Mesendoderm (in vitro differentiated cells): Measurements from ENCODE around the gene CCDC112.

Source experiments
- DNase-seq: peaks from one replicate; pipeline ENCODE4 v3.0.0; 2013
- H2AK5ac ChIP-seq: 2 replicates; pipeline ENCODE4 v1.6.1; 2013; ENCODE audit warnings: low read length, inconsistent platforms
- H2BK120ac ChIP-seq: 2 replicates; pipeline ENCODE4 v1.6.1; 2013; ENCODE audit warnings: low read depth, mild to moderate bottlenecking, low read length, moderate library complexity, mixed read lengths
- H2BK15ac ChIP-seq: replicated peaks from 2 replicates; pipeline ENCODE4 v1.6.1; 2013; ENCODE audit warnings: low read depth, mild to moderate bottlenecking, moderate library complexity
- H2BK5ac ChIP-seq: 2 replicates; pipeline ENCODE4 v1.6.1; 2013; ENCODE audit warnings: low read length, inconsistent platforms
- H3K18ac ChIP-seq: 2 replicates; pipeline ENCODE4 v1.6.1; 2013; ENCODE audit warnings: mild to moderate bottlenecking, low read length, mixed read lengths
- H3K23ac ChIP-seq: one replicate; pipeline ENCODE4 v1.6.1; 2013; ENCODE audit warnings: low read length
- H3K27ac ChIP-seq: 2 replicates; pipeline ENCODE4 v1.5.1; 2013; ENCODE audit warnings: low read depth, mild to moderate bottlenecking, inconsistent platforms, low read length, moderate library complexity
- H3K27me3 ChIP-seq: 2 replicates; pipeline ENCODE4 v1.6.1; 2013; ENCODE audit warnings: low read length, control low read depth, mild to moderate bottlenecking, inconsistent platforms; ENCODE audit not compliant: insufficient read depth, poor library complexity
- H3K36me3 ChIP-seq: 2 replicates; pipeline ENCODE4 v1.6.1; 2013; ENCODE audit warnings: low read length, inconsistent platforms; ENCODE audit not compliant: control insufficient read depth, insufficient read depth
- H3K4ac ChIP-seq: one replicate; pipeline ENCODE4 v1.6.1; 2013; ENCODE audit warnings: low read depth, mild to moderate bottlenecking, low read length, moderate library complexity
- H3K4me1 ChIP-seq: 2 replicates; pipeline ENCODE4 v1.6.1; 2013; ENCODE audit warnings: low read depth, low read length, inconsistent platforms; ENCODE audit not compliant: control insufficient read depth
- H3K4me2 ChIP-seq: 2 replicates; pipeline ENCODE4 v1.6.1; 2013; ENCODE audit warnings: low read length
- H3K4me3 ChIP-seq: 2 replicates; pipeline ENCODE4 v1.5.1; 2013; ENCODE audit warnings: mild to moderate bottlenecking, low read length
- H3K56ac ChIP-seq: one replicate; pipeline ENCODE4 v1.6.1; 2013; ENCODE audit warnings: low read length
- H3K79me1 ChIP-seq: 2 replicates; pipeline ENCODE4 v1.6.1; 2013; ENCODE audit warnings: low read length, inconsistent platforms
- H3K79me2 ChIP-seq: 2 replicates; pipeline ENCODE4 v1.6.1; 2013; ENCODE audit warnings: mild to moderate bottlenecking, low read length; ENCODE audit not compliant: control insufficient read depth, insufficient read depth
- H3K9ac ChIP-seq: 2 replicates; pipeline ENCODE4 v1.6.1; 2013; ENCODE audit warnings: low read length, inconsistent platforms
- H4K5ac ChIP-seq: one replicate; pipeline ENCODE4 v1.6.1; 2013; ENCODE audit warnings: low read length
- H4K8ac ChIP-seq: one replicate; pipeline ENCODE4 v1.6.1; 2013; ENCODE audit warnings: low read depth, mild to moderate bottlenecking, control low read depth, low read length, moderate library complexity
- WGBS: extraction: QIAGEN DNeasy Blood & Tissue Kit; methylation state at CpG from one replicate; pipeline ENCODE4 v1.1.7; 2013; ENCODE audit warnings: low lambda C conversion rate, missing lambda C conversion rate; ENCODE audit not compliant: insufficient coverage; ENCODE audit errors: extremely low coverage; 5-methylcytosine and 5-hydroxymethylcytosine counted together

The CCDC112 gene

DNA sequence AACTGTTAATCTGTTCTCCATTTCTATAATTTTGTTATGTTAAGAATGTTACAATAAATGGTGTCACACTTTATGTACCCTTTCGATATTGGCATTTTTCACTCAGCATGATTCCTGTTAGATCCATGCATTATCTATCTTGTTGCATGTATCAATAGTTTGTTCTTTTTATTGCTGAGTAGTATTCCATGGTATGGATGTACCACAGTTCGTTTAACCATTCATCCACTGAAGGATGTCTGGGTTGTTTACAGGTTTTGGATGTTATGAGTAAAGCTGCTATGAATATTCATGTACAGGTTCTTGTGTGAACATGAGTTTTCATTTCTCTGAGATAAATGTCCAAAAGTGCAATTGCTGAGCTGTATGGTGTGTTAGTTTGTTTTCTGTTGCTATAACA lies 26.3 kb upstream of the CCDC112 start:
- Histone ChIP-seq H4K5ac (no peak overlapping the region), H3K23ac (no peak overlapping the region), H3K4ac (no peak overlapping the region), H2BK120ac (no peak overlapping the region), H4K8ac (no peak overlapping the region), H3K79me1 (no peaks in the 10 kb centered on the region), H3K27me3 (no peaks in the 10 kb centered on the region), H2AK5ac (no peak overlapping the region), H2BK15ac (no peak overlapping the region), H3K79me2 (no peaks in the 10 kb centered on the region), H3K36me3 (no peaks in the 10 kb centered on the region), H3K56ac (no peak overlapping the region), H3K9ac (no peak overlapping the region), H2BK5ac (no peak overlapping the region), H3K4me1 (no peaks in the 10 kb centered on the region), H3K4me2 (no peak overlapping the region), H3K18ac (no peak overlapping the region), H3K27ac (no peak overlapping the region), H3K4me3 (no peak overlapping the region)
- DNase-seq: no peak
- WGBS: no CpG with 5 or more reads among the region's 2 CpGs

DNA sequence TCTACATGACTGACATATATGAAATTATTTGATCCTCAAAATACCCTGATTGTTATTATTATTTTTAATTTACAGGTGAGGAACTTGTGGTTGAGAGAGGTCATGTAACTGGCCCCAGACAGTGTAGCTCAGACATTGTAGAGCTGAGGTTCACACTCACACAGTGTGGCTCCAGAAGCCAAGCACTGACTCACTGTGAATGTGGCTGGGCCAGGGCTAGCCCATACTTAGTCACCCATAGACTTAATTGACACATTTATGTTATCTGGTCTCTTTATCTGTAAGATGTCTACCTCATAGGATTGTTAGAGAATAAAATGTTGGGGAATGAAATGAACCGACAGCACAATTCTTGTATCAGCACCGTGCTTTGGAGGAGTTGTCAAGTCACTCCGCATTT lies 24.9 kb upstream of the CCDC112 start:
- H3K4ac ChIP-seq: no peak overlapping the region
- H3K9ac ChIP-seq: no peak overlapping the region
- no peak overlapping the region for H3K4me3 ChIP-seq
- H2BK5ac ChIP-seq: no peak overlapping the region
- no peaks in the 10 kb centered on the region for H3K79me1 ChIP-seq
- H4K5ac ChIP-seq: no peak overlapping the region
- no peak overlapping the region for H3K56ac ChIP-seq
- H3K36me3 ChIP-seq: no peaks in the 10 kb centered on the region
- no peak overlapping the region for H2BK15ac ChIP-seq
- H3K4me2 ChIP-seq: no peak overlapping the region
- no peaks in the 10 kb centered on the region for H3K79me2 ChIP-seq
- no peak overlapping the region for H3K18ac ChIP-seq
- H4K8ac ChIP-seq: no peak overlapping the region
- no peak overlapping the region for H2AK5ac ChIP-seq
- H2BK120ac ChIP-seq: no peak overlapping the region
- no peak overlapping the region for H3K27ac ChIP-seq
- no peak for DNase-seq
- no peak overlapping the region for H3K23ac ChIP-seq
- H3K4me1 ChIP-seq: no peaks in the 10 kb centered on the region
- H3K27me3 ChIP-seq: no peaks in the 10 kb centered on the region
- WGBS: no CpG with 5 or more reads among the region's 3 CpGs

DNA sequence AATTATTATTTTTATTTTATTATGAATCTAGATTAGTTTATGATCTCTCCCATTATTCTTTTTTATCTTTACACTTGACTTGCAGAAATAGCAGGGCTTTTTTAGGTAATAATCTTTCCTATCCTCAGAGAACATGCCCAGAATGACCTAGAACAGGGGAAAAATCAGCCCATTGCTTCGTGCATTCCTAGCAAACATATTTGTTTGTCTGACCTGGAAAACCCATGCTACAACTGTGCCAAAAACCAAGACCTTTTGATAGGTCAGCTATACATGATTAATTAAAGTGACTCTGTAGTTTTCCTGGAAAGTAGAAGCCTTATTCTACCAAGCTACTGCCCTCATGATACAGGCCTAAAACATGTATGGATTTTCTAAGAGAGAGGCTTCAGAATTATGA lies 24.1 kb upstream of the CCDC112 start:
- no peak overlapping the region for H3K4ac ChIP-seq
- WGBS: no CpG with 5 or more reads among the region's 1 CpG
- H3K4me1 ChIP-seq: no peaks in the 10 kb centered on the region
- no peak overlapping the region for H2BK120ac ChIP-seq
- H3K4me2 ChIP-seq: no peak overlapping the region
- no peak overlapping the region for H3K23ac ChIP-seq
- H3K36me3 ChIP-seq: no peaks in the 10 kb centered on the region
- no peak overlapping the region for H3K9ac ChIP-seq
- H3K79me2 ChIP-seq: no peaks in the 10 kb centered on the region
- H4K5ac ChIP-seq: no peak overlapping the region
- no peak overlapping the region for H2BK15ac ChIP-seq
- H3K56ac ChIP-seq: no peak overlapping the region
- H2AK5ac ChIP-seq: no peak overlapping the region
- H3K27ac ChIP-seq: no peak overlapping the region
- no peak for DNase-seq
- H3K79me1 ChIP-seq: no peaks in the 10 kb centered on the region
- H2BK5ac ChIP-seq: no peak overlapping the region
- H4K8ac ChIP-seq: no peak overlapping the region
- H3K18ac ChIP-seq: no peak overlapping the region
- no peaks in the 10 kb centered on the region for H3K27me3 ChIP-seq
- no peak overlapping the region for H3K4me3 ChIP-seq

DNA sequence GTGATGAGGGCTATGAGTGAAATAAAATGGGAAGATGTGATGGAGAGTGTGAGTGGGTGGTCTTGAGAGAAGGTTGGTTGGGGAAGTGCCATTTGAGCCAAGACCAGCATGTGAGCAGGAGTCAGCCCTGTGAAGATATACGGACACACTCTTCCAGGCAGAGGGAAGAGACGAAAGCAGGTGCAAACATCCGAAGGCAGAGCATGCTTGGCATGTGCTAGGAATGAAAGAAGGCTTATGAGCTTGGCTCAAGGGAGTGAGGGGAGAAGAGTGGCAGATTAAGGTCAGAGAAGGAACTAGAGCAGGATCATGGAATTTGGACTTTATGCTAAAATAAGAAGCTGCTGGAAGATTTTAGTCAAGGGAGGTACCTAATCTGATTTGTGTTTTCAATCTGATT lies 23.6 kb upstream of the CCDC112 start:
- H4K5ac ChIP-seq: no peak overlapping the region
- H3K4me1 ChIP-seq: no peaks in the 10 kb centered on the region
- H3K9ac ChIP-seq: no peak overlapping the region
- H3K4ac ChIP-seq: no peak overlapping the region
- H3K23ac ChIP-seq: no peak overlapping the region
- H2AK5ac ChIP-seq: no peak overlapping the region
- H2BK120ac ChIP-seq: no peak overlapping the region
- H3K79me1 ChIP-seq: no peaks in the 10 kb centered on the region
- H4K8ac ChIP-seq: no peak overlapping the region
- no peak for DNase-seq
- no peaks in the 10 kb centered on the region for H3K36me3 ChIP-seq
- H3K79me2 ChIP-seq: no peaks in the 10 kb centered on the region
- H2BK5ac ChIP-seq: no peak overlapping the region
- no peak overlapping the region for H3K56ac ChIP-seq
- H3K27ac ChIP-seq: no peak overlapping the region
- no peak overlapping the region for H3K4me2 ChIP-seq
- no CpG with 5 or more reads among the region's 3 CpGs for WGBS
- no peak overlapping the region for H3K4me3 ChIP-seq
- H3K27me3 ChIP-seq: no peaks in the 10 kb centered on the region
- H2BK15ac ChIP-seq: no peak overlapping the region
- no peak overlapping the region for H3K18ac ChIP-seq

DNA sequence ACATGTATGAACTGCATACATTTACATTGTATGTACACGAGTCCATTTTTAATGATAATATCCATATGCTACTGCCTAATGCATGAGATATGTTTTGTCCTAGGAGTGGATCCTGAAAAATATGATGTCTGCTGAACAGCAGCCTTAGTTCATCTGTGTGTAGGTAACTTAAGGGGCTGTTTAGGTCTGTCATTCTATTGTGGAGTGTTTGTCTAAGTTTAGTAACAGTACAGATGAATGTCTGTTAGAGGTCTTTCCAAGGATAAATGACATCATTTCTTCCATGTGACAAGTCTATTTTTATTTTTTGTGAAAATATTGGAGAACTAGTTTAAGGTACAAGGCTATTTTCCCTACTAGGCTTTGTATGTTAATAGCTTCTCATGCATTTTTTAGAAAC lies 22.6 kb upstream of the CCDC112 start:
- no peak overlapping the region for H3K56ac ChIP-seq
- H3K27ac ChIP-seq: no peak overlapping the region
- no peak overlapping the region for H3K4me3 ChIP-seq
- no peak overlapping the region for H2AK5ac ChIP-seq
- no peaks in the 10 kb centered on the region for H3K79me1 ChIP-seq
- H3K23ac ChIP-seq: no peak overlapping the region
- no CpG with 5 or more reads among the region's 1 CpG for WGBS
- H3K36me3 ChIP-seq: no peaks in the 10 kb centered on the region
- no peak overlapping the region for H2BK15ac ChIP-seq
- H3K18ac ChIP-seq: no peak overlapping the region
- H3K9ac ChIP-seq: no peak overlapping the region
- no peak overlapping the region for H2BK5ac ChIP-seq
- H3K79me2 ChIP-seq: no peaks in the 10 kb centered on the region
- no peak overlapping the region for H3K4ac ChIP-seq
- no peak overlapping the region for H4K5ac ChIP-seq
- no peaks in the 10 kb centered on the region for H3K4me1 ChIP-seq
- no peaks in the 10 kb centered on the region for H3K27me3 ChIP-seq
- DNase-seq: no peak
- H4K8ac ChIP-seq: no peak overlapping the region
- H2BK120ac ChIP-seq: no peak overlapping the region
- H3K4me2 ChIP-seq: no peak overlapping the region

DNA sequence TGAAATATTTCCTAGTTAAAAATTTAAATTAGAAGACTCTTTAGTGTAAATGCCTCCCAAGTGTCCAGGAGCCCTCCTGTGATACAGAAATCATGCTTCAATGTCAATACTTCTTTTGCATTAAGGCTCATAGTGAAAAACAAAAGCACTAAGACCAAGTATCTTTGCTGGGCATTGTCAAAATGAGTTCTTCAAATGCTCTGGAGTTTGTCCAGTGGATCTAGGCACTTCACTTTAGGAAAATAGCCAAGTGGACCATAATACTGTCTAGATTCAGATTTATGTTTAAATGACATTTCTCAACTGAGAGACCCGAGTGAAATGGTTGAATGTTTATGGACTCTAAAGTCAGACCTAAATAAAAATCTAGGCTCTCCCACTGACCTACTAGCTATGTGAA lies 21.3 kb upstream of the CCDC112 start:
- no peak overlapping the region for H4K5ac ChIP-seq
- H3K56ac ChIP-seq: no peak overlapping the region
- H3K4me2 ChIP-seq: no peak overlapping the region
- H3K4ac ChIP-seq: no peak overlapping the region
- no peak for DNase-seq
- H3K4me1 ChIP-seq: no peaks in the 10 kb centered on the region
- no peak overlapping the region for H2BK120ac ChIP-seq
- no peaks in the 10 kb centered on the region for H3K79me2 ChIP-seq
- no peaks in the 10 kb centered on the region for H3K36me3 ChIP-seq
- no peak overlapping the region for H2AK5ac ChIP-seq
- H3K27ac ChIP-seq: no peak overlapping the region
- no peak overlapping the region for H2BK15ac ChIP-seq
- WGBS: no CpG with 5 or more reads among the region's 1 CpG
- H3K18ac ChIP-seq: no peak overlapping the region
- H3K9ac ChIP-seq: no peak overlapping the region
- H4K8ac ChIP-seq: no peak overlapping the region
- no peak overlapping the region for H3K23ac ChIP-seq
- H3K4me3 ChIP-seq: no peak overlapping the region
- no peaks in the 10 kb centered on the region for H3K79me1 ChIP-seq
- H2BK5ac ChIP-seq: no peak overlapping the region
- no peaks in the 10 kb centered on the region for H3K27me3 ChIP-seq
